Activated CD8-positive, alpha-beta memory T cell treated with anti-CD3 and anti-CD28 coated beads, Interleukin-2, amount 50 U/mL, for 24 hours (primary cell): Measurements from ENCODE around the gene MGAT5.

ENCODE experiments used
- DNase-seq: peaks from one replicate; pipeline ENCODE4 v3.0.0-alpha.2; 2020; ENCODE audit errors: extremely low read depth

MGAT5 gene

GRCh38 chr2:134301099-134301927, 47.4 kb downstream of the MGAT5 start:
- no peak for DNase-seq

GRCh38 chr2:134301928-134302260, 48.0 kb downstream of the MGAT5 start:
- DNase-seq: no peak

GRCh38 chr2:134304394-134305108, 50.7 kb downstream of the MGAT5 start:
- no peak for DNase-seq

GRCh38 chr2:134305109-134305491, 51.2 kb downstream of the MGAT5 start:
- no peak for DNase-seq

GRCh38 chr2:134306521-134306920, 52.6 kb downstream of the MGAT5 start:
- no peak for DNase-seq

- no peak for DNase-seq
These were observed 53.5 kb downstream of the MGAT5 start for GRCh38 chr2:134307334-134307733.

GRCh38 chr2:134308474-134309385, 54.9 kb downstream of the MGAT5 start:
- no peak for DNase-seq

GRCh38 chr2:134310107-134311079, 56.5 kb downstream of the MGAT5 start:
- no peak for DNase-seq

- no peak for DNase-seq
These were observed 58.6 kb downstream of the MGAT5 start for GRCh38 chr2:134312482-134312881.

- no peak for DNase-seq
These were observed 60.3 kb downstream of the MGAT5 start for GRCh38 chr2:134314202-134314601.

- DNase-seq: no peak
These were observed 61.0 kb downstream of the MGAT5 start for GRCh38 chr2:134314681-134315368.

GRCh38 chr2:134315471-134315870, 61.6 kb downstream of the MGAT5 start:
- no peak for DNase-seq

- DNase-seq: no peak
These were observed 65.9 kb downstream of the MGAT5 start for GRCh38 chr2:134319596-134320254.

GRCh38 chr2:134320930-134321329, 67.1 kb downstream of the MGAT5 start:
- DNase-seq: no peak

- no peak for DNase-seq
These were observed 69.9 kb downstream of the MGAT5 start for GRCh38 chr2:134323777-134324176.

GRCh38 chr2:134324430-134324829, 70.6 kb downstream of the MGAT5 start:
- no peak for DNase-seq

- DNase-seq: no peak
These were observed 71.1 kb downstream of the MGAT5 start for GRCh38 chr2:134324947-134325346.

- no peak for DNase-seq
These were observed 71.8 kb downstream of the MGAT5 start for GRCh38 chr2:134325696-134326095.

GRCh38 chr2:134327367-134327766, 73.5 kb downstream of the MGAT5 start:
- no peak for DNase-seq

GRCh38 chr2:134331081-134331480, 77.2 kb downstream of the MGAT5 start:
- DNase-seq: no peak
